ENCODE data around the gene PTPRN2.
"Not testable (repeated sequence)": the region's sequence is repeated elsewhere in the genome, so short reads cannot be mapped to it uniquely, and the experiment has no call there.

PTPRN2 gene

DNA sequence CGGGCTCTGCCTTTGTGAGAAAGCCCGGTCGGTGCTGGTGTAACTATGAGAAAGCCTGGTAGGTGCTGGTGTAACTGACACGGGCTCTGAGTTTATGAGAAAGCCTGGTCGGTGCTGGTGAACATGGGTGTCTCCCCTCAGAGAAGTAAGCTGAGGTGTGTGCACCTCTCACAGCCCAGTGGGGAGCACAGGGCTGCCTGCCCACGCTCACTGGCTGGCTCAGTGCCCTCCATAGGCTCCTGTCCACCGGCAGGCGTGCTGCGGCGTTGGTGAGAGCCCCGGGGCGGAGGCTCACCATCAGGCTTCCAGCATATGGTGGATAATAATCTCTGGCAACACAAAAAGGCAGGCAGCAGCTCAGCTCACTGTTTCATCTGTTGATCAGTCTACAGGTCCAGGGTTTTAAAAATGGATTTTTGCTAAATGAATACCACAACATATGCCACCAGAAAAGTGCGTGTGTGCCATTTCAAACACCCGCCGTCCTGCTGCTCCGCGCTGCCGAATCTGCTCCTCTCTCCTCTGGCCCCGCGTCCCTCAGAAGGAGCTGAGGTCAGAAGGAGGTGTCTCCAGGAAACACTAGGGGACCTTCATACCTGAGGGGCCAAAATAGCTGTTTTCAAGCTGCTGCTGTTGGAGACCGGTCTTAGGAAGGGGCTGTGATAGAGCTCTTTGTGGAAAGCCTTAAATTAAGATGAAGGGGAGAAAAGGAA is 885.2 kb downstream of the PTPRN2 start:
- TF ChIP-seq, protein P1, sequence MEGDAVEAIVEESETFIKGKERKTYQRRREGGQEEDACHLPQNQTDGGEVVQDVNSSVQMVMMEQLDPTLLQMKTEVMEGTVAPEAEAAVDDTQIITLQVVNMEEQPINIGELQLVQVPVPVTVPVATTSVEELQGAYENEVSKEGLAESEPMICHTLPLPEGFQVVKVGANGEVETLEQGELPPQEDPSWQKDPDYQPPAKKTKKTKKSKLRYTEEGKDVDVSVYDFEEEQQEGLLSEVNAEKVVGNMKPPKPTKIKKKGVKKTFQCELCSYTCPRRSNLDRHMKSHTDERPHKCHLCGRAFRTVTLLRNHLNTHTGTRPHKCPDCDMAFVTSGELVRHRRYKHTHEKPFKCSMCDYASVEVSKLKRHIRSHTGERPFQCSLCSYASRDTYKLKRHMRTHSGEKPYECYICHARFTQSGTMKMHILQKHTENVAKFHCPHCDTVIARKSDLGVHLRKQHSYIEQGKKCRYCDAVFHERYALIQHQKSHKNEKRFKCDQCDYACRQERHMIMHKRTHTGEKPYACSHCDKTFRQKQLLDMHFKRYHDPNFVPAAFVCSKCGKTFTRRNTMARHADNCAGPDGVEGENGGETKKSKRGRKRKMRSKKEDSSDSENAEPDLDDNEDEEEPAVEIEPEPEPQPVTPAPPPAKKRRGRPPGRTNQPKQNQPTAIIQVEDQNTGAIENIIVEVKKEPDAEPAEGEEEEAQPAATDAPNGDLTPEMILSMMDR (IDR thresholded peaks at IDR 0.05; ENCODE audit: low read depth, low read length): no peak
- H3K4me3 ChIP-seq (ENCODE audit: low read depth, low read length): no peak overlapping the region

DNA sequence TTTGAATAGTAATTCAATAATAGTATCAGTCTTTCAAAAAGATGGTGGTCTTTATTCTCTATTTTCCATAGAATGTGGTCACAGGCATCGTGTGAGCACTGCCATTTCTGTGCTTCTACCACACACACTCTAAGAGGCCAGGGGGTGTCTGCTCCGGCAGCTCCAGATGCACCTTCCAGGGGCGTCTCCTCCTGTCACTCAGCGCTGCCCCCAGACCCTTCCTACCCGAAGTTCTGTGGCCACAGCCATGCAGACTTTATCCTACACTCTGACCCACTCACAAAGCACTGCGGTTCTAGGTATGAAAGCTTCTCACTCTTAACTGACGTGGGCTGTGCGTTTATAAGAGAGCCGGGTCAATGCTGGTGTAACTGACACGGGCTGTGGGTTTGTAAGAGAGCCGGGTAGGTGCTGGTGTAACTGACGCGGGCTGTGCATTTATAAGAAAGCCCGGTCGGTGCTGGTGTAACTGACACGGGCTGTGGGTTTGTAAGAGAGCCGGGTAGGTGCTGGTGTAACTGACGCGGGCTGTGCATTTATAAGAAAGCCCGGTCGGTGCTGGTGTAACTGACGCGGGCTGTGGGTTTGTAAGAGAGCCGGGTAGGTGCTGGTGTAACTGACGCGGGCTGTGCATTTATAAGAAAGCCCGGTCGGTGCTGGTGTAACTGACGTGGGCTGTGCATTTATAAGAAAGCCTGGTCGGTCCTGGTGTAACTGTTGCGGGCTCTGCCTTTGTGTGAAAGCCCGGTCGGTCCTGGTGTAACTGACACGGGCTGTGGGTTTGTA is 886.0 kb downstream of the PTPRN2 start:
- H3K4me3 ChIP-seq (ENCODE audit: low read depth, low read length): not testable (repeated sequence)

DNA sequence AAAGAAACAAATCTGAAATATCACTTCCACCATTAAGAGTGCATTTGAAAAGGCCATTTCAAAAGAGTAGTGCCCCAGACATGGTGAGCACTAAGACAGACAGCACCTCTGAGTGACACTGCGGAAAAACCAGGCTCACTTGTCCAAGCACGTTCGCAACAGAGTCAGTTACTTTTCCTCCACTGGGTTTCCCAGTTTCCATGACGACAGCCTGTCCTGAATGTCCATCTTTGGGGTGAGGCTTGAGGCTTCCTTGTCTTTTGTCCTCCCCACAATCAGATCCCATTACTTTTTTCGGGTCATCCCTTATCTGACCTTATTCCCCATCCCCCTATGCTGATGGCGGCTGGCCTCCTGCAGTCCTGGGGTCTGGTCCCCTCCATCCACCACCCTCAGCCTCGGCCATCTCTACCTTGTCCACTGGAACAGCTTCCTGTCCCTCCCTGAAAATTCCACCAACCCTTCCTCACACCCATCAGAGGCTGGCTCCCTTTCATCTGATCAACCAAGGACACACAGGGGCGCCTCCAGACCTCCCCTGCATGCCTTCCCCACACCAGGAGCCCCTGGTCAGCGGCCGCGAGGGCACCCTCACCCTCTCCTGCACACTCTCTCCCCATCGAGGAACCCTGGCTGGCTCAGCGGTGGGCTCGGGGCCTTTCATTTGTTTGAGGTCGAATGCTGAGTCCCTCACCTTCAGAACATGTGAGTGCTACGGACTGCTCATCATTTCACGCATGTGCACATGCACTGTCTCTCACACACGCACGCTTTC is 887.2 kb downstream of the PTPRN2 start:
- TF ChIP-seq, protein P1 (IDR thresholded peaks at IDR 0.05; ENCODE audit: low read depth, low read length): no peak
- no peak overlapping the region for H3K4me3 ChIP-seq (ENCODE audit: low read depth, low read length)

DNA sequence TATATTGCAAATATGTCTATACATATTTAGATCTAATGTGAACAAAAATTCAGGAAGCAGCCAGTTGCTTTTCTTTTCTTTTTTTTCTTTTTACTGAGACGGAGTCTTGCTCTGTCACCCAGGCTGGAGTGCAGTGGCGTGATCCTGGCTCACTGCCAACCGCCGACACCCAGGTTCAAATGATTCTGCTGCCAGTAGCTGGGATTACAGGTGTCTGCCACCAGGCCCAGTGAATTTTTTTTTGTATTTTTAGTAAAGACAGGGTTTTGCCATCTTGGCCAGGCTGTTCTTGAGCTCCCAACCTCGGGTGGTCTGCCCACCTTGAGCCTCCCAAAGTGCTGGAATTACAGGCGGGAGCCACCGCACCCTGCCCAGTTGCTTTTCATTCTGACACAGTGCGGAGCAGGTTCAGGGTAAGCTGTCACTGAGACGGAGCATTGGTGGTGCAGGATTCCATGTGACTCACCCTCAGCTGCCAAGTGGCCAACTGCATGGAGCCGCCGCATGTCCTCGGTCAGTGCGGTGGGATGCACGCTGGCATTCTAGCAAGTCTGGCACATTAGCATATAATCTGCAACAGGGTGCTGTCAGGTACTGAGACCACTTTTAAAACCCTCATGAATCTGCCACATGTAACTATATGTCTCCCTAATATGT is 888.1 kb downstream of the PTPRN2 start:
- TF ChIP-seq, protein P1 (IDR thresholded peaks at IDR 0.05; ENCODE audit: low read depth, low read length): no peak
- H3K4me3 ChIP-seq (ENCODE audit: low read depth, low read length): no peak overlapping the region

DNA sequence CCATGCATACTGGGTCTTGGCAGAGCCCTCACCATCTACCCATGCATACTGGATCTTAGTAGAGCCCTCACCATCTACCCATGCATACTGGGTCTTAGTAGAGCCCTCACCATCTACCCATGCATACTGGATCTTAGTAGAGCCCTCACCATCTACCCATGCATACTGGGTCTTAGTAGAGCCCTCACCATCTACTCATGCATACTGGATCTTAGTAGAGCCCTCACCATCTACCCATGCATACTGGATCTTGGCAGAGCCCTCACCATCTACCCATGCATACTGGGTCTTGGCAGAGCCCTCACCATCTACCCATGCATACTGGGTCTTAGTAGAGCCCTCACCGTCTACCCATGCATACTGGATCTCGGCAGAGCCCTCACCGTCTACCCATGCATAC is 890.3 kb downstream of the PTPRN2 start:
- H3K4me3 ChIP-seq (ENCODE audit: low read depth, low read length): not testable (repeated sequence)

DNA sequence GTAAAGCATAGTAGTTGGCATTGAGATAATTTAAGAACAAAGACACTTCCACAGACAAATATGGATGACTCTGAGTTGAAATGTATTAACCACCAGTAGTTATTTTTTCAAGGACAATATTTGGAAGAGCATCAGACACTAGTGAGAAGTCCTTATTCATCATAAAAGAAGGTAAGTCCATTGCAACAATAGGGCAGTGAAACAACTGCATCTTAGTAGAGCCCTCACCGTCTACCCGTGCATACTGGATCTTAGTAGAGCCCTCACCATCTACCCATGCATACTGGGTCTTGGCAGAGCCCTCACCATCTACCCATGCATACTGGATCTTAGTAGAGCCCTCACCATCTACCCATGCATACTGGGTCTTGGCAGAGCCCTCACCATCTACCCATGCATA is 892.0 kb downstream of the PTPRN2 start:
- H3K4me3 ChIP-seq (ENCODE audit: low read depth, low read length): not testable (repeated sequence)

DNA sequence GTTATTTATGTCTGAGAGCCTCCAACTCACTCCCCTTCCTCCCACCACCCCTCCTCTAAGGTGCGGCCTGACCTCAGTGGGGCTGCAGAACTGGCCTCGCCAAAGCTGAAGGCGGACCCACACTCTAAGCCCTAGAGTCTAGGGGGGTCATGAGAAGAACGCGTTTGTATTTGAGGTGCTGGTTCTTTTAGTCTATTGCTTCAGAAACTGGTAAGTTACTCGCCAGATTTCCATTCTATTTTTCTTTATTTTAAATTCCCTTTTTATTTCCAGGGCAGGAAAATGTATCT is 893.3 kb downstream of the PTPRN2 start:
- no peak overlapping the region for H3K4me3 ChIP-seq (ENCODE audit: low read depth, low read length)

DNA sequence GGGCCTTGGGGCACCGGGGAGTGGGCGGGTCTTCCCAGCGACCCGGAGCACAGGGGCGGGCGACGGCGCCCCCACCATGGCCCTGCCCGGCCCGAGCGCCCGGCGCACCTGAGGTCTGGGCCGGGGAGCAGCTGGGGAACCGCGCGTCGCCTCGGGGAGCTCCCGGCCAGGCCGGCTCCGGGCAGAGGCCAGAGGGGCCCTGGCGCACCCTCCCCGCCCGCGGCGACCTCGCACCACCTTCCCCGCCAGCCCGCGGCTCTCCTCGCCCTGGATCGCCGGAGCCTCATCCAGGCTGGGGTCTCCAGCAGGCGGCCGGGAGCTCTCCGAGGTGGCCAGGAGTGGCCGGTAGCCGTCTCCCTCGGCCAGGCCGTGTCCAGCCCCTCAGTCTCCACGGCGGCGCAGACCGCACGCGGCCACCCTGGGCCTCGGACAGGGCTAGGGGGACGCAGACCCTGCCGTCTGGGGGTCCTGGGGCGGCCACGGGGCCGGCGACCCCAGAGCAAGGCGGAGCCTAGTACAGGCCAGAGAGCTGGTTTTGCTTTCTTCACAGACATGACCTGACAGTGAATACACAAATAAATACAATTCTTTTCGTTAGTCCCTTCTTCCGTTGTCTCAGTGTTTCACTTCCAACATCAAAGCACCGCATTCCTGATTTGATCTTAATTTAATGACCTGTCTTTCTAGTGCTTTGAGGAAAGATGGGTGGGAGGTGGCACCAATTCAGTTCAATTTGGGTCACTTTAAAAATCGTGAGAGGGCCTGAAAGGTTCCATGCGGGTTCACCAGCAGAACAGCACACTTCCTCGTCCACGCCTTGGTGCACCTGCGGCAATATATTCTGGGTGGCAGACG is 893.9 kb downstream of the PTPRN2 start:
- no peak overlapping the region for H3K4me3 ChIP-seq (ENCODE audit: low read depth, low read length)
- TF ChIP-seq, protein P1 (IDR thresholded peaks at IDR 0.05; ENCODE audit: low read depth, low read length): no peak

More for the DNA sequence above, 893.3 kb downstream of the PTPRN2 start:
- TF ChIP-seq, protein P1 (IDR thresholded peaks at IDR 0.05; ENCODE audit: low read depth, low read length): no peak

Measured in WI38 (cell line).